Measurements from ENCODE around the gene DAPK1. TPM values are rescaled to one million over a fixed set of nuclear protein-coding genes. Genes with fewer than 3 reads are reported as not detected.

Gene DAPK1
- total and polyA plus RNA-seq, 8 donors, result 9.0 to 88.7 (median 50.7) TPM

GRCh38 chr9:87702921-87703320, 205.3 kb downstream of the DAPK1 start:
- no peaks in the 10 kb centered on the region for H3K4me1 ChIP-seq
- H3K27ac ChIP-seq, result no peak overlapping the region
- DNase-seq, result no peak
- 90 to 95% (median 91%) methylated on average over 9 of the region's 9 CpGs for WGBS, 5 donors
- H3K9me3 ChIP-seq, result no peaks in the 10 kb centered on the region
- TF ChIP-seq POLR2A (IDR thresholded peaks at IDR 0.05) (no peak), CTCF (IDR thresholded peaks at IDR 0.05) (no peak), POLR2AphosphoS5 (IDR thresholded peaks at IDR 0.05) (no peak), EP300 (IDR thresholded peaks at IDR 0.05) (no peak)
- H3K36me3 ChIP-seq, result peaks cover 23 to 96% (median 88%) of the 10 kb centered on the region in 4 donors
- intact Hi-C loops (cut with DNase I; ENCODE audit: low total_unique reads), result no loop called here
- H3K27me3 ChIP-seq, result no peaks in the 10 kb centered on the region
- H3K4me3 ChIP-seq, result no peak overlapping the region

- no peaks in the 10 kb centered on the region for H3K9me3 ChIP-seq
- H3K27ac ChIP-seq, result no peak overlapping the region
- H3K27me3 ChIP-seq, result no peaks in the 10 kb centered on the region
- DNase-seq, result no peak
- intact Hi-C loops (cut with DNase I; ENCODE audit: low total_unique reads), result no loop called here
- H3K4me3 ChIP-seq, result no peak overlapping the region
- 79 to 97% (median 88%) methylated on average over 7 of the region's 7 CpGs for WGBS, 5 donors
- no peaks in the 10 kb centered on the region for H3K4me1 ChIP-seq
- TF ChIP-seq CTCF (IDR thresholded peaks at IDR 0.05) (no peak), POLR2A (IDR thresholded peaks at IDR 0.05) (no peak), POLR2AphosphoS5 (IDR thresholded peaks at IDR 0.05) (no peak), EP300 (IDR thresholded peaks at IDR 0.05) (no peak)
- peaks cover 18 to 95% (median 87%) of the 10 kb centered on the region in 4 donors for H3K36me3 ChIP-seq
Measured at GRCh38 chr9:87703636-87704276, 206.1 kb downstream of the DAPK1 start.

- Histone ChIP-seq H3K27me3 (no peaks in the 10 kb centered on the region), H3K36me3 (peaks cover 18 to 95% (median 87%) of the 10 kb centered on the region in 4 donors), H3K27ac (peak overlapping the region in 1 of 5 donors; percentile 3), H3K4me3 (no peak overlapping the region), H3K9me3 (no peaks in the 10 kb centered on the region), H3K4me1 (no peaks in the 10 kb centered on the region)
- intact Hi-C loops (cut with DNase I; ENCODE audit: low total_unique reads), result no loop called here
- 76 to 92% (median 88%) methylated on average over 6 of the region's 6 CpGs for WGBS, 5 donors
- TF ChIP-seq CTCF (IDR thresholded peaks at IDR 0.05) (no peak), EP300 (IDR thresholded peaks at IDR 0.05) (no peak), POLR2A (IDR thresholded peaks at IDR 0.05) (no peak), POLR2AphosphoS5 (IDR thresholded peaks at IDR 0.05) (no peak)
- DNase-seq, result no peak
Measured at GRCh38 chr9:87704342-87704741, 206.7 kb downstream of the DAPK1 start.

- TF ChIP-seq POLR2A (IDR thresholded peaks at IDR 0.05), result no peak
- TF ChIP-seq EP300 (IDR thresholded peaks at IDR 0.05), result no peak
- H3K4me3 ChIP-seq, result no peak overlapping the region
- H3K27me3 ChIP-seq, result no peaks in the 10 kb centered on the region
- no peak for DNase-seq
- H3K9me3 ChIP-seq, result no peaks in the 10 kb centered on the region
- intact Hi-C loops (cut with DNase I; ENCODE audit: low total_unique reads), result no loop called here
- H3K27ac ChIP-seq, result no peak overlapping the region
- H3K4me1 ChIP-seq, result no peaks in the 10 kb centered on the region
- H3K36me3 ChIP-seq, result peaks cover 18 to 82% (median 76%) of the 10 kb centered on the region in 4 donors
- WGBS, 5 donors, result 95 to 98% (median 96%) methylated on average over 22 to 39 of the region's 39 CpGs
Measured at GRCh38 chr9:87706066-87706739, 208.5 kb downstream of the DAPK1 start.

All from stomach (tissue), 9 donors.